Naive thymus-derived CD8-positive, alpha-beta T cell (primary cell): ENCODE measurements around the gene CIROP. TPM values are rescaled to one million over a fixed set of nuclear protein-coding genes. Genes with fewer than 3 reads are reported as not detected.
A peak's percentile ranks its signal among the peaks of the same experiment; 100 is the strongest.

Experiments
- ATAC-seq, 2 donors: fragments of 150-1000 bp; cut with Tn5 transposase in 1 of 2; sonication (Bioruptor Pico), chemical (Tn5 transposase) in 1 of 2; 1 replicate in 1 of 2; 2 replicates in 1 of 2; pipeline ENCODE4 v1.10.0; 2021; ENCODE audit warnings: mild to moderate bottlenecking in 2 of 2, moderate library complexity in 2 of 2
- POLR2A ChIA-PET: fragments of 350-600 bp; sonication (Branson Sonifier 250); formaldehyde crosslinking; loops from one replicate; lab custom pipeline; 2021; ENCODE audit warnings: antibody characterized with exemption; lab: Charles Lee
- DNase-seq, 10 donors: peaks; one replicate each; pipeline versions ENCODE4 v3.0.0 to v3.0.0-alpha.2; 2020 to 2022
- H3K27ac Mint-ChIP-seq, 10 donors: one replicate each; pipeline ENCODE4 v1.8.0; 2020 to 2022; ENCODE audit warnings: mild to moderate bottlenecking in 10 of 10, mixed read lengths in 10 of 10, moderate library complexity in 4 of 10, inconsistent platforms in 1 of 10
- H3K27me3 Mint-ChIP-seq, 5 donors: one replicate each; pipeline ENCODE4 v1.8.0; 2021 to 2022; ENCODE audit warnings: mixed read lengths in 5 of 5
- H3K36me3 Mint-ChIP-seq, 3 donors: one replicate each; pipeline ENCODE4 v1.8.0; 2020 to 2022; ENCODE audit warnings: mixed read lengths in 3 of 3, mild to moderate bottlenecking in 2 of 3, inconsistent platforms in 1 of 3
- H3K4me1 Mint-ChIP-seq, 4 donors: one replicate each; pipeline ENCODE4 v1.8.0; 2021 to 2022; ENCODE audit warnings: mixed read lengths in 4 of 4
- H3K4me3 Mint-ChIP-seq, 10 donors: one replicate each; pipeline ENCODE4 v1.8.0; 2020 to 2022; ENCODE audit warnings: mild to moderate bottlenecking in 10 of 10, mixed read lengths in 10 of 10, moderate library complexity in 6 of 10, inconsistent platforms in 1 of 10
- H3K9me3 Mint-ChIP-seq, 9 donors: one replicate each; pipeline ENCODE4 v1.8.0; 2020 to 2022; ENCODE audit warnings: mixed read lengths in 9 of 9, mild to moderate bottlenecking in 3 of 9, inconsistent platforms in 1 of 9, moderate library complexity in 1 of 9
- polyA plus RNA-seq, 3 donors: library from polyadenylated mRNA; unstranded; fragments of 300-500 nt; fragmentation: Illumina TruSeq; gene quantifications; one replicate each; pipeline ENCODE4 v1.2.3, GENCODE V29; 2021
- total RNA-seq, 8 experiments: library from RNA in 2 of 8; stranded (reverse) in 2 of 8; gene quantifications; one replicate each; pipeline ENCODE4 v1.2.3 and lab custom pipeline; 2021 to 2026

CIROP gene
- total and polyA plus RNA-seq, 5 experiments from 2014 or later, result not detected

GRCh38 chr14:23099212-23099861, 5.5 kb downstream of the CIROP start:
- peak overlapping the region in 4 of 10 donors; percentile 18 to 89 (median 72) for H3K27ac Mint-ChIP-seq
- no peak for DNase-seq
- H3K27me3 Mint-ChIP-seq, result no peaks in the 10 kb centered on the region
- peaks cover 20 to 35% (median 33%) of the 10 kb centered on the region in 4 donors for H3K4me1 Mint-ChIP-seq
- H3K36me3 Mint-ChIP-seq, result peaks cover 4 to 31% (median 8%) of the 10 kb centered on the region in 3 donors
- no peaks in the 10 kb centered on the region for H3K9me3 Mint-ChIP-seq
- POLR2A ChIA-PET, result interaction anchor here (0.7 to 1.6 kb wide), 2 partner anchors 21 to 56 kb away, joined by 5 to 7 read pairs; no protein-coding TSS in a partner anchor
- H3K4me3 Mint-ChIP-seq, result peak overlapping the region in 1 of 10 donors; percentile 34
- no peak for ATAC-seq

GRCh38 chr14:23097786-23098185, 7.0 kb downstream of the CIROP start:
- H3K27me3 Mint-ChIP-seq, result no peaks in the 10 kb centered on the region
- POLR2A ChIA-PET, result interaction anchor here (0.6 to 0.9 kb wide), 3 partner anchors 22 to 144 kb away, joined by 3 to 6 read pairs (median 4); no protein-coding TSS in a partner anchor
- ATAC-seq (no peak), DNase-seq (no peak)
- no peaks in the 10 kb centered on the region for H3K9me3 Mint-ChIP-seq
- peak overlapping the region in 2 of 10 donors; percentile 58 to 69 for H3K4me3 Mint-ChIP-seq
- H3K27ac Mint-ChIP-seq, result peak overlapping the region in 6 of 10 donors; percentile 24 to 61 (median 47)
- peaks cover 4 to 38% (median 8%) of the 10 kb centered on the region in 3 donors for H3K36me3 Mint-ChIP-seq
- peaks cover 23 to 45% (median 33%) of the 10 kb centered on the region in 4 donors for H3K4me1 Mint-ChIP-seq

GRCh38 chr14:23095196-23096108, 9.3 kb downstream of the CIROP start, which contains the start of gene C14orf119:
Gene C14orf119 (plus strand): TSS chr14:23095505. CDS start chr14:23097659, 2,154 bp downstream.
- Mint-ChIP-seq H3K4me1 (peaks cover 24 to 60% (median 34%) of the 10 kb centered on the region in 4 donors), H3K27me3 (no peaks in the 10 kb centered on the region), H3K4me3 (no peak within 1 kb of the TSS), H3K27ac (no peak within 1 kb of the TSS), H3K36me3 (peaks cover 8 to 62% (median 14%) of the 10 kb centered on the region in 3 donors), H3K9me3 (no peaks in the 10 kb centered on the region)
- peak; percentile 88 for ATAC-seq
- POLR2A ChIA-PET, result interaction anchor here (0.5 to 3.6 kb wide), 39 partner anchors 7 to 1659 kb away, joined by 3 to 123 read pairs (median 4); partner anchors contain the start of genes CEBPE, DCAF11, HAUS4 and IRF9
- peak in 9 of 10 donors; percentile 81 to 100 (median 100) for DNase-seq

GRCh38 chr14:23094666-23095195, 10.1 kb downstream of the CIROP start, which contains the start of gene ACIN1:
Gene ACIN1 (minus strand): TSS chr14:23095136. CDS start chr14:23095112, 24 bp downstream.
- Mint-ChIP-seq H3K27me3 (no peaks in the 10 kb centered on the region), H3K4me3 (no peak within 1 kb of the TSS), H3K36me3 (peaks cover 8 to 66% (median 16%) of the 10 kb centered on the region in 3 donors), H3K4me1 (peaks cover 22 to 64% (median 33%) of the 10 kb centered on the region in 4 donors), H3K9me3 (no peaks in the 10 kb centered on the region), H3K27ac (no peak within 1 kb of the TSS)
- DNase-seq, result peak in 3 of 10 donors; percentile 67 to 100 (median 98)
- ATAC-seq, result peak; percentile 35 to 48
- POLR2A ChIA-PET, result interaction anchor here (0.5 to 3.6 kb wide), 37 partner anchors 8 to 1658 kb away, joined by 3 to 123 read pairs (median 4); partner anchors contain the start of genes CEBPE, DCAF11, HAUS4 and LRP10

GRCh38 chr14:23093991-23094665, 10.7 kb downstream of the CIROP start:
- ATAC-seq (no peak), DNase-seq (peak in 5 of 10 donors; percentile 70 to 87 (median 74))
- Mint-ChIP-seq H3K27ac (no peak overlapping the region), H3K9me3 (no peaks in the 10 kb centered on the region), H3K4me1 (peaks cover 22 to 64% (median 34%) of the 10 kb centered on the region in 4 donors), H3K4me3 (no peak overlapping the region), H3K36me3 (peaks cover 12 to 66% (median 16%) of the 10 kb centered on the region in 3 donors), H3K27me3 (no peaks in the 10 kb centered on the region)
- POLR2A ChIA-PET, result interaction anchor here (0.6 to 3.6 kb wide), 22 partner anchors 9 to 1101 kb away, joined by 3 to 123 read pairs (median 6); partner anchors contain the start of genes CEBPE, DCAF11, NRL and OXA1L

GRCh38 chr14:23093526-23093925, 11.3 kb downstream of the CIROP start:
- POLR2A ChIA-PET, result interaction anchor here (2.5 to 3.6 kb wide), 4 partner anchors 16 to 208 kb away, joined by 15 to 123 read pairs (median 34); partner anchors contain the start of genes CEBPE and PPP1R3E
- no peak for DNase-seq
- peak overlapping the region in 3 of 10 donors; percentile 12 to 45 (median 12) for H3K27ac Mint-ChIP-seq
- no peaks in the 10 kb centered on the region for H3K9me3 Mint-ChIP-seq
- H3K4me3 Mint-ChIP-seq, result peak overlapping the region in 1 of 10 donors; percentile 54
- H3K27me3 Mint-ChIP-seq, result no peaks in the 10 kb centered on the region
- ATAC-seq, result no peak
- peaks cover 21 to 60% (median 31%) of the 10 kb centered on the region in 4 donors for H3K4me1 Mint-ChIP-seq
- peaks cover 12 to 66% (median 16%) of the 10 kb centered on the region in 3 donors for H3K36me3 Mint-ChIP-seq

GRCh38 chr14:23093104-23093503, 11.7 kb downstream of the CIROP start:
- Mint-ChIP-seq H3K27me3 (no peaks in the 10 kb centered on the region), H3K36me3 (peaks cover 12 to 66% (median 16%) of the 10 kb centered on the region in 3 donors), H3K27ac (peak overlapping the region in 2 of 10 donors; percentile 12 to 29), H3K9me3 (no peaks in the 10 kb centered on the region), H3K4me1 (peaks cover 21 to 58% (median 29%) of the 10 kb centered on the region in 4 donors), H3K4me3 (peak overlapping the region in 1 of 10 donors; percentile 54)
- DNase-seq (no peak), ATAC-seq (no peak)
- POLR2A ChIA-PET, result interaction anchor here (3.6 kb wide), 1 partner anchor 208 kb away, joined by 41 read pairs; the partner anchor contains the start of gene PPP1R3E

- peak overlapping the region in 3 of 10 donors; percentile 16 to 58 (median 37) for H3K4me3 Mint-ChIP-seq
- H3K9me3 Mint-ChIP-seq, result no peaks in the 10 kb centered on the region
- peaks cover 19 to 51% (median 22%) of the 10 kb centered on the region in 4 donors for H3K4me1 Mint-ChIP-seq
- DNase-seq (no peak), ATAC-seq (no peak)
- no peaks in the 10 kb centered on the region for H3K27me3 Mint-ChIP-seq
- POLR2A ChIA-PET, result interaction anchor here (0.6 to 1.7 kb wide), 6 partner anchors 9 to 162 kb away, joined by 3 to 7 read pairs (median 4); no protein-coding TSS in a partner anchor
- peaks cover 8 to 70% (median 14%) of the 10 kb centered on the region in 3 donors for H3K36me3 Mint-ChIP-seq
- peak overlapping the region in 2 of 10 donors; percentile 13 to 15 for H3K27ac Mint-ChIP-seq
Observed at GRCh38 chr14:23091294-23092225, 13.2 kb downstream of the CIROP start.

GRCh38 chr14:23090254-23090636, 14.5 kb downstream of the CIROP start:
- peak overlapping the region in 3 of 10 donors; percentile 11 to 57 (median 27) for H3K27ac Mint-ChIP-seq
- no peak for ATAC-seq
- H3K4me1 Mint-ChIP-seq, result peaks cover 20 to 51% (median 25%) of the 10 kb centered on the region in 4 donors
- no peaks in the 10 kb centered on the region for H3K9me3 Mint-ChIP-seq
- POLR2A ChIA-PET, result interaction anchor here (1.3 kb wide), 1 partner anchor 19 kb away, joined by 3 read pairs; no protein-coding TSS in a partner anchor
- DNase-seq, result no peak
- no peak overlapping the region for H3K4me3 Mint-ChIP-seq
- no peaks in the 10 kb centered on the region for H3K27me3 Mint-ChIP-seq
- H3K36me3 Mint-ChIP-seq, result peaks cover 8 to 83% (median 14%) of the 10 kb centered on the region in 3 donors
